HepG2 (cell line): ENCODE data around the gene LRRC73. TPM values are rescaled to one million over a fixed set of nuclear protein-coding genes. Genes with fewer than 3 reads are reported as not detected.

Source experiments
- ATF1 ChIP-seq: IDR thresholded peaks from 2 replicates; pipeline ENCODE4 v1.6.1; 2016; ENCODE audit warnings: mild to moderate bottlenecking, control low read depth
- CBX2 ChIP-seq, 2 experiments: fragments of 200-600 bp in 1 of 2; sonication (generic); formaldehyde crosslinking in 1 of 2; IDR thresholded peaks; 2 replicates each; pipeline versions ENCODE4 v1.7.0 to v1.8.1; 2018 to 2022; ENCODE audit warnings: low read depth in 2 of 2, low read length in 1 of 2, mild to moderate bottlenecking in 1 of 2, missing genetic modification reagents in 1 of 2
- ELF3 ChIP-seq: IDR thresholded peaks from 2 replicates; pipeline ENCODE4 v1.6.1; 2016; ENCODE audit warnings: missing genetic modification reagents, missing compliant biosample characterization
- GLI4 ChIP-seq: sonication (generic); formaldehyde crosslinking; IDR thresholded peaks from 2 replicates; pipeline ENCODE4 v1.5.1; 2020; ENCODE audit warnings: missing genetic modification reagents, mild to moderate bottlenecking, moderate library complexity, borderline replicate concordance
- GZF1 ChIP-seq: sonication (generic); formaldehyde crosslinking; IDR thresholded peaks from 2 replicates; pipeline ENCODE4 v1.5.1; 2020; ENCODE audit warnings: mild to moderate bottlenecking, missing genetic modification reagents
- HIVEP1 ChIP-seq: sonication (generic); formaldehyde crosslinking; IDR thresholded peaks from 2 replicates; pipeline ENCODE4 v1.4.0; 2020; ENCODE audit warnings: mild to moderate bottlenecking, missing genetic modification reagents
- IRX3 ChIP-seq: sonication (generic); formaldehyde crosslinking; IDR thresholded peaks from 2 replicates; pipeline ENCODE4 v1.8.1; 2023; ENCODE audit warnings: mild to moderate bottlenecking, low read depth, missing genetic modification reagents, borderline replicate concordance
- MATR3 ChIP-seq: sonication (generic); formaldehyde crosslinking; IDR thresholded peaks from 2 replicates; pipeline ENCODE4 v1.4.0; 2020; ENCODE audit warnings: missing genetic modification reagents
- MIER2 ChIP-seq: IDR thresholded peaks from 2 replicates; pipeline ENCODE4 v1.6.1; 2016; ENCODE audit warnings: missing biosample characterization, missing genetic modification reagents
- MIER3 ChIP-seq: IDR thresholded peaks from 2 replicates; pipeline ENCODE4 v1.6.1; 2016; ENCODE audit warnings: missing compliant biosample characterization, borderline replicate concordance
- NFE2 ChIP-seq: sonication (generic); formaldehyde crosslinking; IDR thresholded peaks from 2 replicates; pipeline ENCODE4 v1.4.0; 2020; ENCODE audit warnings: missing genetic modification reagents
- PHF5A ChIP-seq: IDR thresholded peaks from one replicate; pipeline ENCODE4 v1.6.1; 2018; ENCODE audit warnings: low read depth, missing genetic modification reagents; ENCODE audit not compliant: unreplicated experiment
- REPIN1 ChIP-seq: sonication (generic); formaldehyde crosslinking; IDR thresholded peaks from 2 replicates; pipeline ENCODE4 v1.8.0; 2022; ENCODE audit warnings: missing genetic modification reagents, low read depth, mild to moderate bottlenecking, borderline replicate concordance
- SMYD3 ChIP-seq: sonication (generic); formaldehyde crosslinking; IDR thresholded peaks from 2 replicates; pipeline ENCODE4 v1.8.1; 2023; ENCODE audit warnings: mild to moderate bottlenecking, missing genetic modification reagents
- ZNF230 ChIP-seq: sonication (generic); formaldehyde crosslinking; IDR thresholded peaks from 2 replicates; pipeline ENCODE4 v1.4.0; 2020; ENCODE audit warnings: mild to moderate bottlenecking, missing genetic modification reagents
- ZNF263 ChIP-seq: sonication (generic); formaldehyde crosslinking; IDR thresholded peaks from 2 replicates; pipeline ENCODE4 v1.4.0; 2020; ENCODE audit warnings: missing genetic modification reagents
- ZNF296 ChIP-seq: sonication (generic); formaldehyde crosslinking; conservative IDR thresholded peaks from 2 replicates; pipeline ENCODE4 v1.5.0; 2020; ENCODE audit warnings: mild to moderate bottlenecking, missing genetic modification reagents
- ZNF33A ChIP-seq: sonication (generic); formaldehyde crosslinking; IDR thresholded peaks from 2 replicates; pipeline ENCODE4 v1.5.1; 2020; ENCODE audit warnings: missing genetic modification reagents, mild to moderate bottlenecking, moderate library complexity, borderline replicate concordance
- polyA plus RNA-seq, 8 experiments: library from polyadenylated mRNA; depleted of rRNA in 3 of 8; stranded (reverse) in 7 of 8; unstranded in 1 of 8; fragments of >200 nt; fragmentation: Illumina TruSeq in 4 of 8; extraction: Trizol in 4 of 8; gene quantifications; 2 replicates each; pipeline versions ENCODE4 v1.2.1 to v1.2.3, GENCODE V29; 2011 to 2016; ENCODE audit warnings: low read depth in 4 of 8, missing spikeins in 1 of 8, mixed read lengths in 1 of 8; ENCODE audit not compliant: insufficient read depth in 1 of 8
- total RNA-seq, 5 experiments: library from RNA; depleted of rRNA; stranded (reverse); fragments of >200 nt; fragmentation: Illumina TruSeq; extraction: Trizol; gene quantifications; 2 replicates each; pipeline ENCODE4 v1.2.3, GENCODE V29; 2016; ENCODE audit warnings: low read depth in 1 of 5
- TF ChIP-seq, protein P1 (sequence below): IDR thresholded peaks from 2 replicates; pipeline ENCODE4 v1.6.1; 2012; ENCODE audit warnings: inconsistent platforms
- TF ChIP-seq, protein P2 (sequence below): sonication (generic); formaldehyde crosslinking; IDR thresholded peaks from 2 replicates; pipeline ENCODE4 v1.5.1; 2020; ENCODE audit warnings: mild to moderate bottlenecking, missing genetic modification reagents, borderline replicate concordance
- TF ChIP-seq, protein P3 (sequence below): sonication (generic); formaldehyde crosslinking; IDR thresholded peaks from 2 replicates; pipeline ENCODE4 v1.9.0; 2021; ENCODE audit warnings: missing genetic modification reagents, borderline replicate concordance
- TF ChIP-seq, protein P4 (sequence below), 2 experiments: IDR thresholded peaks; 2 replicates each; pipeline ENCODE4 v1.6.1; 2011 to 2012; ENCODE audit warnings: low read length in 2 of 2, borderline replicate concordance in 1 of 2, low read depth in 1 of 2, mild to moderate bottlenecking in 1 of 2, moderate library complexity in 1 of 2

Gene LRRC73
- total and polyA plus RNA-seq, 2 of the 13 experiments (the other 11 are each of a cell fraction or from before 2014, with no cell fraction given): 0.11 to 0.12 TPM

DNA sequence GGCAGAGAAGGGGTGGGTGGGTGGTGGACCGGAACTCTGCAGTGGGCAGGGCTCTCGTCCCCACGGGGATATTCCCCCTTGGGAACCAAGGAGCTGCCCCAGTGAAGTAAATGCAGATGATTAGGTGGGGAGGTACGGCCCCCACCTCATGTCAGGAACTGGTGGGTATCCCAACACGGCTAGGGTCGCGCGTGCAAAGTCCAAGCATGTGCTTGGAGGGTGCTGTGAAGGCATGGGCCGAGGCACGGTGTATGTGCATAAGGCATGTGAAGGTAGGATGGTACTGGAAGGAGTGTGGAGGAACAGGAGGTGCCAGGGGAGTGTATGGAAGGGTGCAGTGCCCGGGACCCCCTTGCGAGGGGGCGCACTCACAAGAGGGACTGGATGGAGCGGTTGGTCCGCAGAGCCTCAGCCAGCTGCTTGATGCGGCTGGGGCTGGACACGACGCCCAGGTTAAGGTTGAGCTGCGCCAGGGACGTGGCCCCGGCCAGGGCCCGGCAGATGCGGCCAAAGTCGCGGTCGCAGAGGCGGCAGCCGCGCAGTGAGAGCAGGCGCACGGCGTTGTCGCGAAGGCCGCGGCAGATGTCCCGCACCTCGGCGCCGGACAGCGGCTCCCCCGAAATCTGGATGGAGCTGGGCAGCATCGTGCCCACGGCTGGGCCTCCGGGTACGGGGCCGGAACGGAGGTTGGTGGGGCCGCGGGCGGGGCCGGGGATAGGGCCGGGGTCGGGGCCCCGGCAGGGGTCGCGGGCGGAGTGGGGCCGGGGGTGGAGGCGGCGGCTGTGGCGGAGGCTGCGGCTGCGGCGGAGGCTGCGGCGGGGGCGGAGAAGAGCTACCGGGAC, 783 bp downstream of the LRRC73 start (continued):
- TF ChIP-seq CBX2 (IDR thresholded peaks at IDR 0.05; ENCODE audit: low read depth, low read length) (no peak), CBX2 (CRISPR knock-in tag; IDR thresholded peaks at IDR 0.05; ENCODE audit: low read depth) (no peak), ELF3 (CRISPR knock-in tag) (peak; percentile 34; the same call in 1 of the 2 replicates), MIER2 (CRISPR knock-in tag) (no peak), IRX3 (CRISPR knock-in tag) (no peak), REPIN1 (CRISPR knock-in tag) (0 out of 2 replicates have a peak, but pooled peaks have one; percentile 34), ZNF33A (CRISPR knock-in tag) (no peak), GLI4 (no peak), HIVEP1 (CRISPR knock-in tag) (no peak), PHF5A (no peak), ATF1 (CRISPR knock-in tag) (no peak), NFE2 (no peak; the same call in 1 of the 2 replicates), ZNF230 (CRISPR knock-in tag) (no peak), ZNF296 (CRISPR knock-in tag) (no peak), MATR3 (CRISPR knock-in tag) (no peak), ZNF263 (CRISPR knock-in tag) (peak; percentile 30; the same call in 1 of the 2 replicates), SMYD3 (CRISPR knock-in tag) (no peak; the same call in 1 of the 2 replicates), GZF1 (no peak), MIER3 (CRISPR knock-in tag) (no peak)
- TF ChIP-seq, protein P1, sequence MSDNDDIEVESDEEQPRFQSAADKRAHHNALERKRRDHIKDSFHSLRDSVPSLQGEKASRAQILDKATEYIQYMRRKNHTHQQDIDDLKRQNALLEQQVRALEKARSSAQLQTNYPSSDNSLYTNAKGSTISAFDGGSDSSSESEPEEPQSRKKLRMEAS: peak; percentile 95
- TF ChIP-seq, protein P2, sequence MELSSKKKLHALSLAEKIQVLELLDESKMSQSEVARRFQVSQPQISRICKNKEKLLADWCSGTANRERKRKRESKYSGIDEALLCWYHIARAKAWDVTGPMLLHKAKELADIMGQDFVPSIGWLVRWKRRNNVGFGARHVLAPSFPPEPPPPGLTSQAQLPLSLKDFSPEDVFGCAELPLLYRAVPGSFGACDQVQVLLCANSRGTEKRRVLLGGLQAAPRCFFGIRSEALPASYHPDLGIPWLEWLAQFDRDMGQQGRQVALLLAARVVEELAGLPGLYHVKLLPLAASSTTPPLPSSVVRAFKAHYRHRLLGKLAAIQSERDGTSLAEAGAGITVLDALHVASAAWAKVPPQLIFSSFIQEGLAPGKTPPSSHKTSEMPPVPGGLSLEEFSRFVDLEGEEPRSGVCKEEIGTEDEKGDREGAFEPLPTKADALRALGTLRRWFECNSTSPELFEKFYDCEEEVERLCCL (CRISPR knock-in tag): no peak
- TF ChIP-seq, protein P3, sequence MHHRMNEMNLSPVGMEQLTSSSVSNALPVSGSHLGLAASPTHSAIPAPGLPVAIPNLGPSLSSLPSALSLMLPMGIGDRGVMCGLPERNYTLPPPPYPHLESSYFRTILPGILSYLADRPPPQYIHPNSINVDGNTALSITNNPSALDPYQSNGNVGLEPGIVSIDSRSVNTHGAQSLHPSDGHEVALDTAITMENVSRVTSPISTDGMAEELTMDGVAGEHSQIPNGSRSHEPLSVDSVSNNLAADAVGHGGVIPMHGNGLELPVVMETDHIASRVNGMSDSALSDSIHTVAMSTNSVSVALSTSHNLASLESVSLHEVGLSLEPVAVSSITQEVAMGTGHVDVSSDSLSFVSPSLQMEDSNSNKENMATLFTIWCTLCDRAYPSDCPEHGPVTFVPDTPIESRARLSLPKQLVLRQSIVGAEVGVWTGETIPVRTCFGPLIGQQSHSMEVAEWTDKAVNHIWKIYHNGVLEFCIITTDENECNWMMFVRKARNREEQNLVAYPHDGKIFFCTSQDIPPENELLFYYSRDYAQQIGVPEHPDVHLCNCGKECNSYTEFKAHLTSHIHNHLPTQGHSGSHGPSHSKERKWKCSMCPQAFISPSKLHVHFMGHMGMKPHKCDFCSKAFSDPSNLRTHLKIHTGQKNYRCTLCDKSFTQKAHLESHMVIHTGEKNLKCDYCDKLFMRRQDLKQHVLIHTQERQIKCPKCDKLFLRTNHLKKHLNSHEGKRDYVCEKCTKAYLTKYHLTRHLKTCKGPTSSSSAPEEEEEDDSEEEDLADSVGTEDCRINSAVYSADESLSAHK (CRISPR knock-in tag): no peak
- TF ChIP-seq, protein P4, sequence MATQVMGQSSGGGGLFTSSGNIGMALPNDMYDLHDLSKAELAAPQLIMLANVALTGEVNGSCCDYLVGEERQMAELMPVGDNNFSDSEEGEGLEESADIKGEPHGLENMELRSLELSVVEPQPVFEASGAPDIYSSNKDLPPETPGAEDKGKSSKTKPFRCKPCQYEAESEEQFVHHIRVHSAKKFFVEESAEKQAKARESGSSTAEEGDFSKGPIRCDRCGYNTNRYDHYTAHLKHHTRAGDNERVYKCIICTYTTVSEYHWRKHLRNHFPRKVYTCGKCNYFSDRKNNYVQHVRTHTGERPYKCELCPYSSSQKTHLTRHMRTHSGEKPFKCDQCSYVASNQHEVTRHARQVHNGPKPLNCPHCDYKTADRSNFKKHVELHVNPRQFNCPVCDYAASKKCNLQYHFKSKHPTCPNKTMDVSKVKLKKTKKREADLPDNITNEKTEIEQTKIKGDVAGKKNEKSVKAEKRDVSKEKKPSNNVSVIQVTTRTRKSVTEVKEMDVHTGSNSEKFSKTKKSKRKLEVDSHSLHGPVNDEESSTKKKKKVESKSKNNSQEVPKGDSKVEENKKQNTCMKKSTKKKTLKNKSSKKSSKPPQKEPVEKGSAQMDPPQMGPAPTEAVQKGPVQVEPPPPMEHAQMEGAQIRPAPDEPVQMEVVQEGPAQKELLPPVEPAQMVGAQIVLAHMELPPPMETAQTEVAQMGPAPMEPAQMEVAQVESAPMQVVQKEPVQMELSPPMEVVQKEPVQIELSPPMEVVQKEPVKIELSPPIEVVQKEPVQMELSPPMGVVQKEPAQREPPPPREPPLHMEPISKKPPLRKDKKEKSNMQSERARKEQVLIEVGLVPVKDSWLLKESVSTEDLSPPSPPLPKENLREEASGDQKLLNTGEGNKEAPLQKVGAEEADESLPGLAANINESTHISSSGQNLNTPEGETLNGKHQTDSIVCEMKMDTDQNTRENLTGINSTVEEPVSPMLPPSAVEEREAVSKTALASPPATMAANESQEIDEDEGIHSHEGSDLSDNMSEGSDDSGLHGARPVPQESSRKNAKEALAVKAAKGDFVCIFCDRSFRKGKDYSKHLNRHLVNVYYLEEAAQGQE (IDR thresholded peaks at IDR 0.05; ENCODE audit: borderline replicate concordance in 1 of 2, low read depth in 1 of 2, low read length in 2 of 2): no peak
